Measurements from ENCODE around the gene NRP1.

The NRP1 gene

DNA sequence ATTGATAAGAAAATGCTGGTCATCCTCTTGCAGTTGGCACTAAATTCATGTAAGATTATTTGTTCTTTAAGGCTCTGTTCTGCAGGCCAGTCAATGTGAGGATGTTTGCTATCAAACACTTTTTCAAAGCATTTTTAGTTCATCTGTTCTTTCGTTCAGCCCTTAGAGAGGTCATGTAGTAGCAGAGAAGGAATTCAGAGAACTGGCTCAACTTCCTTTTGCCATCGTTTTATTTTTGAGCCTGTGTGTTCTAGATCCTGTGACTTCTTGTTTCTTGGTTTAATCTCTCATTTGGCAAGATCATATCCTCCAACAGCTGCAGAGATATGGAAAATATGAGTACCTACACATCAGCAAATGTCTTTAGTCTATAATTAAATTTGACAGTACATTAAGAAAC lies 184.3 kb downstream of the NRP1 start:
- TF ChIP-seq, protein P1, sequence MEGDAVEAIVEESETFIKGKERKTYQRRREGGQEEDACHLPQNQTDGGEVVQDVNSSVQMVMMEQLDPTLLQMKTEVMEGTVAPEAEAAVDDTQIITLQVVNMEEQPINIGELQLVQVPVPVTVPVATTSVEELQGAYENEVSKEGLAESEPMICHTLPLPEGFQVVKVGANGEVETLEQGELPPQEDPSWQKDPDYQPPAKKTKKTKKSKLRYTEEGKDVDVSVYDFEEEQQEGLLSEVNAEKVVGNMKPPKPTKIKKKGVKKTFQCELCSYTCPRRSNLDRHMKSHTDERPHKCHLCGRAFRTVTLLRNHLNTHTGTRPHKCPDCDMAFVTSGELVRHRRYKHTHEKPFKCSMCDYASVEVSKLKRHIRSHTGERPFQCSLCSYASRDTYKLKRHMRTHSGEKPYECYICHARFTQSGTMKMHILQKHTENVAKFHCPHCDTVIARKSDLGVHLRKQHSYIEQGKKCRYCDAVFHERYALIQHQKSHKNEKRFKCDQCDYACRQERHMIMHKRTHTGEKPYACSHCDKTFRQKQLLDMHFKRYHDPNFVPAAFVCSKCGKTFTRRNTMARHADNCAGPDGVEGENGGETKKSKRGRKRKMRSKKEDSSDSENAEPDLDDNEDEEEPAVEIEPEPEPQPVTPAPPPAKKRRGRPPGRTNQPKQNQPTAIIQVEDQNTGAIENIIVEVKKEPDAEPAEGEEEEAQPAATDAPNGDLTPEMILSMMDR (IDR thresholded peaks at IDR 0.05): no peak
- H3K27ac ChIP-seq: peak overlapping the region in 1 of 2 donors; percentile 54

DNA sequence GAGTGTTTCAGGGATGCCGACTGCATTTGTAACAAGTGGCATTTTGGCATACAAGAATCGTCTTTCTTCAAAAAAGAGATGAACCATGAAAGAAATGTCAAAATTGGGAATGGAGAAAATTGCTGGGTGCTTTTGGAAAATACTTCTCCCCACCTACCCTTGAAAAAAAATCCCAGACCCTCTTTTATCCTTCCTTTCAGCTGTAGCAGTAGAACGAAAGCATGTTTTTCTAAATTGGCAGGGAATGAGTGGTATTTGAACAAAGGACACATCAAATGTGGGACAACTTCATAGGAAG lies 187.5 kb downstream of the NRP1 start:
- TF ChIP-seq, protein P1 (IDR thresholded peaks at IDR 0.05): no peak
- DNase-seq (ENCODE audit: low spot score): no peak
- no peak overlapping the region for H3K27ac ChIP-seq
- no peak overlapping the region for H3K4me3 ChIP-seq

More for the DNA sequence above, 184.3 kb downstream of the NRP1 start:
- H3K4me3 ChIP-seq: no peak overlapping the region
- no peak for DNase-seq (ENCODE audit: low spot score)

DNA sequence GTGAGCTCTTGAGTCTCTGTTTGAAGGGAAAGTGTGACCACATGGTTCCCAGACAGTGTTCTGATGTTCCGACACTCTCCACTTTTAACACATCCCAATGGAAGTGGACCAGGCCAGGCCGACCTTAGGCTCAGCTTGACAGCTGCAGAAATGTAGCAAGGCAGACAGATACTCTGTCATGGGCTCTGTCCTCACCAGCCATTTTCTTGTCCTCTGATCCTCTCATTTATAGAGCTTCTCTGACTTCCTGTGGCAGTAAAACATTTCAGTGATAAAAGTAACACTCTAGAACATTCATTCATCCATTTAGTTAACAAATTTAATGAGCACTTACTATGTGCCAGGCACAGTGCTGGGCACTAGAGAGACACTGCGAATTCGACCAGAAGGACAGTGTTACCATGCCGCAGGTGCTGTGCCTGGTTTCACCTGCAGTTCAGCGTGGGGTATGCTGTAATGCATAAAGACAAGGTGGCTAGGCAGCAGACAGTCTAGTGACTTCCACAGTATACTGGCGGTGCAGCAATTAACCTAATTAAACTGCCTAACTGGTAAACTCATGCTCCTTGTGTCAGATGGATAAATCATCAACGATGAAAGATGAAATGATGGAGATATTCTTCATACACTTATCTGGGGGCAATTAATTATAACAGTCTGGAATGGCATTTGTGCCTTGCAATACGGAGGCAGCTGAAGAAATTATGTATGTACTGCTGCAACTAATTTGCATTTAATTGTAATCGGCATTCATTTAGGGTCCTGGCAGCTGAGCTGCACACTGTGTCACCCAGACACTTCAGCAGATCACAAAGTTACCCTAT lies 188.1 kb downstream of the NRP1 start:
- TF ChIP-seq, protein P1 (IDR thresholded peaks at IDR 0.05): no peak
- Histone ChIP-seq H3K27ac (no peak overlapping the region), H3K4me3 (no peak overlapping the region)
- no peak for DNase-seq (ENCODE audit: low spot score)

DNA sequence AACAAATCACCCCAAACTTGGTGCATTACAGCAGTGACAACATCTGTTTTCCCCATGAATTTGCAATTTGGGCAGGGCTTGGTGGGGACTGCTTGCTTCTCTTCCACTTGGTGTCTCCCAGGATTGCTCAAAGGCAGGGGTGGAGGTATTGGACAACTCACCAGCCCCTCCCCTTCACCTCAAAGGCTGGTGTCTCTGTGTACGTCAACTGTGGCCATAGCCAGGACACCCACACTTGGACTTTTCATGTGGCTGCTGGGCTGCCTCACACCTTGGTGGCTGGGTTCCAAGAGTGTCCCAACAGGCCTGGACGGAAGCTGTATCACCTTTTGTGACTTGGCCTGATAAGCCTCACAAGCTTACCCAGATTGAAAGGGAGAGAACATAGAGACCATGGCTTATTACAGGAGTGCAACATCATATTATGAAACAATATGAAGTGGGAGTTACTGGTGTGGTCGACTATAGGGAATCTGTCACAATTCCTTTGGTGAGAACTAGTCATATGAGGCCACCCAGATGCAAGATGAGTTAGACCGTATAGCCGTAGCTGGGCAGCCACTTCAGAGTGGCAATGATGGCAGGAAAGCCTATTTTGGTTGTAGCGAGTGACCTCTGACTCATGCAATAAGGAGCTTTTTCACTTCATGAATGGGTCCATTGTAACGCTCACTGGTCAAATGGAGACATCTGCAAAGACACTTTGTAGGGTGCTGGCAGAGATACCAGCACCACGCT lies 188.8 kb downstream of the NRP1 start:
- H3K4me3 ChIP-seq: no peak overlapping the region
- TF ChIP-seq, protein P1 (IDR thresholded peaks at IDR 0.05): no peak
- no peak overlapping the region for H3K27ac ChIP-seq
- no peak for DNase-seq (ENCODE audit: low spot score)

DNA sequence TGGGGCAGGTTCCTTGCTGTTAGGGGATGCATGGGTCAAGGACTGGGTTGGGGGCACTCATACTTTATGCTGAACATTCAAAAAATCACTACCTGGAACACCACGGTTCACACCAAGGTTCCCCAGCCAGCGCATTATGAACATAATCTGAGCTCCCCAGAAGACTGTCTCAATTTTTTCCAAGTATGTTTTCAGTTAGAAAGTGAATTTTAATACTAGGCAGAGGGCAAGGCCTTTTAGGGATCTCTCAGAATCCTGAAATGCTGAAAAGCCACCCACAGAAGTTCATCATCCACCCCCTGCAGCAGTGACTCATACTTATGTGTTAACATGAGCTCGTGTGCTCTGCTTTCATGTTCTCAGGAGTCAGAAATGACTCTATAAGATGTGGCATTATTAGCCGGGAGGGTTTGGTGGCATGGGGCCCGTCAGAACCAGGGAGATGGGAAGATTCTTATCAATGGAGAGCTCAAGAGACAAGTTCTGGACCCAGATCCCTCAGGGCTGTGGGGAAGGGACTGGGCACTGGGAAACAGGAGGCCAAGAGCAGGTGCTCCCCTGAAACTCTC lies 191.2 kb downstream of the NRP1 start:
- no peak for DNase-seq (ENCODE audit: low spot score)
- Histone ChIP-seq H3K27ac (no peak overlapping the region), H3K4me3 (no peak overlapping the region)
- TF ChIP-seq, protein P1 (IDR thresholded peaks at IDR 0.05): no peak

DNA sequence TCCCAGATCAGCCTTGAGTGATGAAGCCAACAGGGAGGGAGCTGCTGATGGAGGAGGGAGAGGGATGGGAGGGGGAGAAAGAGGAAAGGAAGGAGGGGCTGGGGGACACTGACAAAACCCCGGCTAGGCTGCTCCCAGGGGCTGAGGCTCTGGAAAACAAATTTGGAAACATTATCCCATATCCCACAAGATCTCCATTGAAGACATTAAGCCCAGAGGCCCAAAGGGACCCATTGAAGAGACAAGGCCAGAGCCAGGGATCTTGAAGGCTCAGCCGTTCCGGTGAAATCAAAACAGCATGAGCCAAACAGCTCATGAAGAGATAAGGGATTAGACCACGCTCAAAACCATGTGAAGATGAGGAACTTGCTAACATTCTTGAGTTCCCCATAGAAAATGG lies 192.2 kb downstream of the NRP1 start:
- TF ChIP-seq, protein P1 (IDR thresholded peaks at IDR 0.05): no peak
- no peak overlapping the region for H3K4me3 ChIP-seq
- DNase-seq (ENCODE audit: low spot score): no peak

More for the DNA sequence above, 192.2 kb downstream of the NRP1 start:
- H3K27ac ChIP-seq: peak overlapping the region in 1 of 2 donors; percentile 11
